Caco-2 (cell line): ENCODE results near the gene RSRC1. TPM values are rescaled to one million over a fixed set of nuclear protein-coding genes. Genes with fewer than 3 reads are reported as not detected.

Experiments used
- BruUV-seq: library from RNA; stranded (reverse); fragments of 400-500 nt; replicated peaks from 2 replicates; lab custom pipeline; 2021; lab: Mats Ljungman, UMichigan
- CTCF ChIA-PET: fragments of 300-600 bp; sonication (Branson Sonifier 250); formaldehyde crosslinking; loops from one replicate; lab custom pipeline; 2022; ENCODE audit warnings: antibody characterized with exemption; lab: Charles Lee
- POLR2A ChIA-PET: fragments of 300-600 bp; sonication (Branson Sonifier 250); formaldehyde crosslinking; loops from one replicate; lab custom pipeline; 2022; ENCODE audit warnings: antibody characterized with exemption; lab: Charles Lee
- DNase-seq, 2 experiments: peaks; one replicate each; pipeline versions ENCODE4 v3.0.0 to v3.0.0-alpha.2; 2020 to 2022
- H3K27me3 ChIP-seq: replicated peaks from 2 replicates; pipeline ENCODE4 v1.6.0; 2011; ENCODE audit warnings: low read length; ENCODE audit not compliant: control insufficient read depth, insufficient read depth
- H3K36me3 ChIP-seq: 2 replicates; pipeline ENCODE4 v1.5.1; 2011; ENCODE audit warnings: low read length; ENCODE audit not compliant: control insufficient read depth, insufficient read depth
- H3K4me1 ChIP-seq: fragments of 250-450 bp; sonication (Bioruptor Pico); 2 replicates; pipeline ENCODE4 v1.5.1; 2020; ENCODE audit warnings: mild to moderate bottlenecking
- H3K4me3 ChIP-seq: 2 replicates; pipeline ENCODE4 v1.5.1; 2011; ENCODE audit warnings: low read depth, mild to moderate bottlenecking, control low read depth, low read length
- H3K9me3 ChIP-seq: fragments of 250-450 bp; sonication (Bioruptor Pico); 2 replicates; pipeline ENCODE4 v1.5.1; 2020; ENCODE audit warnings: mild to moderate bottlenecking, moderate library complexity
- H3K27ac Mint-ChIP-seq: one replicate; pipeline ENCODE4 v1.8.0; 2022; ENCODE audit warnings: mixed read lengths; ENCODE audit not compliant: unreplicated experiment
- H3K27me3 Mint-ChIP-seq: one replicate; pipeline ENCODE4 v1.8.0; 2022; ENCODE audit warnings: mixed read lengths; ENCODE audit not compliant: insufficient read depth, unreplicated experiment
- H3K36me3 Mint-ChIP-seq: one replicate; pipeline ENCODE4 v1.8.0; 2022; ENCODE audit warnings: mild to moderate bottlenecking, mixed read lengths; ENCODE audit not compliant: insufficient read depth, unreplicated experiment
- H3K4me1 Mint-ChIP-seq: one replicate; pipeline ENCODE4 v1.8.0; 2022; ENCODE audit warnings: low read depth, mixed read lengths; ENCODE audit not compliant: unreplicated experiment
- H3K4me3 Mint-ChIP-seq: one replicate; pipeline ENCODE4 v1.8.0; 2022; ENCODE audit warnings: mild to moderate bottlenecking, moderate library complexity, mixed read lengths; ENCODE audit not compliant: unreplicated experiment
- H3K9me3 Mint-ChIP-seq: one replicate; pipeline ENCODE4 v1.8.0; 2022; ENCODE audit warnings: mixed read lengths; ENCODE audit not compliant: unreplicated experiment
- CTCF ChIP-seq, 2 experiments: fragments of 200-600 bp in 1 of 2; IDR thresholded peaks; 1 replicate in 1 of 2; 2 replicates in 1 of 2; pipeline versions ENCODE4 v1.5.1 to v1.8.0; 2011 to 2022; ENCODE audit warnings: antibody characterized with exemption in 1 of 2, control low read depth in 1 of 2, inconsistent platforms in 1 of 2, low read depth in 1 of 2, low read length in 1 of 2, mild to moderate bottlenecking in 1 of 2, moderate library complexity in 1 of 2; ENCODE audit not compliant: insufficient read depth in 1 of 2, severe bottlenecking in 1 of 2, unreplicated experiment in 1 of 2
- intact Hi-C: fragments of 100-400 bp; cut with micrococcal nuclease; formaldehyde crosslinking; loops from one replicate; pipeline ENCODE4 v1.10.0; 2022; ENCODE audit not compliant: unreplicated experiment
- total RNA-seq: library from RNA; stranded (reverse); gene quantifications from 2 replicates; pipeline ENCODE4 v1.2.3, GENCODE V29; 2022

Gene RSRC1
- total RNA-seq, 1 experiment from 2014 or later, result 38.4 TPM

DNA sequence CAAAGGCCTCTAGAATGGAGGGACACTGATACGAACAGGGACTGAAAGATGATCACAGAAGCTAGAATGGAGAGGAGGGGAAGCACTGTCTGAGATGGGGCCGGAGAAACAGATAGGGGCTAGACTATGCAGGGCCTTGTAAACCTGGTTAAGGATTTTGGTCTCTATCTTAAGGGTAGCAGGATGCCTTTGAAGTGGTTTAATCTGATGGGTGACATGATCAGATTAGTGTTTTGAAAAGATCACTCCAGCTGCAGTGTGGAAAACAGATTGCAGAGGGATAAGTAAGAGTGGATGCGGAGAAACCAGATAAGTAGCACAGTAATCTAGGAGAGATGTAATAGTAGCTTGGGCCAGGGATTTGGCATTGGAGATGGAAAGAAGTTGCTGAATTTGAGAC, 108.1 kb downstream of the RSRC1 start:
- Mint-ChIP-seq H3K4me3 (no peak overlapping the region), H3K27ac (no peak overlapping the region), H3K36me3 (no peaks in the 10 kb centered on the region), H3K4me1 (peaks cover 11% of the 10 kb centered on the region), H3K27me3 (no peaks in the 10 kb centered on the region), H3K9me3 (peaks cover 9% of the 10 kb centered on the region)
- Histone ChIP-seq H3K4me1 (peaks cover 22% of the 10 kb centered on the region), H3K27me3 (no peaks in the 10 kb centered on the region), H3K36me3 (no peaks in the 10 kb centered on the region), H3K9me3 (no peaks in the 10 kb centered on the region), H3K4me3 (no peak overlapping the region)
- intact Hi-C loops, result no loop called here
- POLR2A ChIA-PET, result no interaction called here
- BruUV-seq, result no TSS peak
- TF ChIP-seq CTCF (IDR thresholded peaks at IDR 0.05; ENCODE audit: insufficient read depth in 1 of 2, low read depth in 1 of 2, low read length in 1 of 2, severe bottlenecking in 1 of 2, unreplicated experiment in 1 of 2), result no peak
- CTCF ChIA-PET, result no interaction called here
- no peak for DNase-seq

DNA sequence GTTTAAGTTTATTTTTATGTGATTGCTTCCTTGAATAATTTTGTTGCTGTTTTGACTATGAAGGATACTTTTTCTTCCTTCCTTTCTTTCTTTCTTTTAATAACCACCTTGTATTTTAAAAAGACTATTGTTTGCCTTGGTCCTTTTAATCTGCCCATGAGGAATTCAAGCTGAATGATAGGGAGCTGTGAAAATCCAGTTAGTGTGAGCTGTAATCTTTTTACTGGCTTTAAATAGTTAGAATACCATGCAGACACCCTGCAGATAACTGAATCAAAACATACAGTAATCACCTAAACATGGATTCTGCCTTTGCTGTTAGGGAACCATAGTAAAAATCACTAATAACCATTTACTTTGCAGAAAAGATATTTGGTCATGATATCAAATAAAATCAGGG, 110.7 kb downstream of the RSRC1 start:
- POLR2A ChIA-PET, result no interaction called here
- peaks cover 22% of the 10 kb centered on the region for H3K4me1 ChIP-seq
- H3K9me3 ChIP-seq, result no peaks in the 10 kb centered on the region
- no peaks in the 10 kb centered on the region for H3K27me3 Mint-ChIP-seq
- no peak overlapping the region for H3K27ac Mint-ChIP-seq
- H3K36me3 Mint-ChIP-seq, result no peaks in the 10 kb centered on the region
- CTCF ChIA-PET, result no interaction called here
- H3K4me1 Mint-ChIP-seq, result peaks cover 12% of the 10 kb centered on the region
- no peaks in the 10 kb centered on the region for H3K36me3 ChIP-seq
- no peak for DNase-seq
- intact Hi-C loops, result loop anchor here (5.0 kb wide), 1 partner anchor 113 kb away; the partner anchor contains the start of gene SHOX2
- TF ChIP-seq CTCF (IDR thresholded peaks at IDR 0.05; ENCODE audit: insufficient read depth in 1 of 2, low read depth in 1 of 2, low read length in 1 of 2, severe bottlenecking in 1 of 2, unreplicated experiment in 1 of 2), result no peak
- no TSS peak for BruUV-seq
- H3K27me3 ChIP-seq, result no peaks in the 10 kb centered on the region
- H3K9me3 Mint-ChIP-seq, result peaks cover 9% of the 10 kb centered on the region
- no peak overlapping the region for H3K4me3 ChIP-seq
- H3K4me3 Mint-ChIP-seq, result no peak overlapping the region

DNA sequence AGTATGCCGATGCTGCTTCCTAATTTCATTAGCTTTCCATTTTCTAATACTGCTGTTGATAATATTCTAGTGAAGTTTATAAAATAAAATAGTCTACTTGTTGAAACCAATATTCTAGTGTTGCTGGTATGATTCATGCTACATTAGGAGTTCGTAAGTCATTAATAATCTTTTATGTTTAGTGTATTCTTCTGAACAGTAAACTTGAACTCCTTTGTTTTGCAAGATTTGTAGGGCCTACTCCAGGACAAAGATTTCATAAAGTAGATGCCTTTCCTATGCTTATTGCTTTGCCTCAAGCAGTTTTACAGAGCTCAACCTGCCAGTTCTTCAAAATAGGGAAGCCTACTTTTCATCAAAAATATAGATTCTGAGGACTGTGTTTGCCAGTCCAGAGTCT, 111.5 kb downstream of the RSRC1 start:
- Mint-ChIP-seq H3K27me3 (no peaks in the 10 kb centered on the region), H3K9me3 (peaks cover 7% of the 10 kb centered on the region), H3K4me1 (peaks cover 12% of the 10 kb centered on the region), H3K36me3 (no peaks in the 10 kb centered on the region), H3K4me3 (no peak overlapping the region), H3K27ac (no peak overlapping the region)
- ChIA-PET CTCF (no interaction called here), POLR2A (no interaction called here)
- Histone ChIP-seq H3K4me3 (no peak overlapping the region), H3K27me3 (no peaks in the 10 kb centered on the region), H3K9me3 (no peaks in the 10 kb centered on the region), H3K36me3 (no peaks in the 10 kb centered on the region), H3K4me1 (peaks cover 22% of the 10 kb centered on the region)
- TF ChIP-seq CTCF (IDR thresholded peaks at IDR 0.05; ENCODE audit: insufficient read depth in 1 of 2, low read depth in 1 of 2, low read length in 1 of 2, severe bottlenecking in 1 of 2, unreplicated experiment in 1 of 2), result no peak
- intact Hi-C loops, result loop anchor here (5.0 kb wide), 1 partner anchor 114 kb away; the partner anchor contains the start of gene SHOX2
- no peak for DNase-seq
- BruUV-seq, result no TSS peak
